ENCODE data around the gene AKR1C8. TPM values are rescaled to one million over a fixed set of nuclear protein-coding genes. Genes with fewer than 3 reads are reported as not detected.
"Not testable (repeated sequence)": the region's sequence is repeated elsewhere in the genome, so short reads cannot be mapped to it uniquely, and the experiment has no call there.

The AKR1C8 gene
- total RNA-seq, 4 donors from 2014 or later: not detected

DNA sequence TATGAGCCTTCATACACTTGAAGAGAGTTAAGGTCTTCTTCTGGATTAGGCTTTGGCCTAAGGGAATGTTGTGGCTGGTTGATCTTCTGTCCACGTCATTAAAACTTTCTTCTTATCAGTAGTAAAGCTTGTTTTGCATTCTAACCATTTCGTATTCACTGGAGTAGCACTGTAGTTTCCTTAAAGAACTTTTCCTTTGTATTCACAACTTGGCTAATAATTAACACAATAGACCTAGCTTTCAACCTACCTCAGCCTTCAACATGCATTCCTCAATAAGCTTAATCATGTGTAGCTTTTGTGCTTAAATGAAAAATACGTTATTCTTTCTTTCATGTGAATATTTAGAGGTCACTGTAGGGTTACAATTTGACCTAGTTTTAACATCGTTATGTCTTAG lies 42.8 kb downstream of the AKR1C8 start:
- Histone ChIP-seq H3K9me3 (peaks cover 0 to 15% (median under 1%) of the 10 kb centered on the region in 4 donors), H3K36me3 (no peaks in the 10 kb centered on the region), H3K27ac (no peak overlapping the region), H3K27me3 (no peaks in the 10 kb centered on the region), H3K4me3 (no peak overlapping the region), H3K4me1 (no peaks in the 10 kb centered on the region)
- no peak for TF ChIP-seq EP300 (IDR thresholded peaks at IDR 0.05)
- no peak for TF ChIP-seq POLR2A (IDR thresholded peaks at IDR 0.05)
- TF ChIP-seq, protein P1, sequence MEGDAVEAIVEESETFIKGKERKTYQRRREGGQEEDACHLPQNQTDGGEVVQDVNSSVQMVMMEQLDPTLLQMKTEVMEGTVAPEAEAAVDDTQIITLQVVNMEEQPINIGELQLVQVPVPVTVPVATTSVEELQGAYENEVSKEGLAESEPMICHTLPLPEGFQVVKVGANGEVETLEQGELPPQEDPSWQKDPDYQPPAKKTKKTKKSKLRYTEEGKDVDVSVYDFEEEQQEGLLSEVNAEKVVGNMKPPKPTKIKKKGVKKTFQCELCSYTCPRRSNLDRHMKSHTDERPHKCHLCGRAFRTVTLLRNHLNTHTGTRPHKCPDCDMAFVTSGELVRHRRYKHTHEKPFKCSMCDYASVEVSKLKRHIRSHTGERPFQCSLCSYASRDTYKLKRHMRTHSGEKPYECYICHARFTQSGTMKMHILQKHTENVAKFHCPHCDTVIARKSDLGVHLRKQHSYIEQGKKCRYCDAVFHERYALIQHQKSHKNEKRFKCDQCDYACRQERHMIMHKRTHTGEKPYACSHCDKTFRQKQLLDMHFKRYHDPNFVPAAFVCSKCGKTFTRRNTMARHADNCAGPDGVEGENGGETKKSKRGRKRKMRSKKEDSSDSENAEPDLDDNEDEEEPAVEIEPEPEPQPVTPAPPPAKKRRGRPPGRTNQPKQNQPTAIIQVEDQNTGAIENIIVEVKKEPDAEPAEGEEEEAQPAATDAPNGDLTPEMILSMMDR (IDR thresholded peaks at IDR 0.05): no peak
- DNase-seq (ENCODE audit: low spot score in 2 of 2): no peak
- WGBS, 2 donors: 74 to 76% methylated on average over 4 of the region's 4 CpGs

DNA sequence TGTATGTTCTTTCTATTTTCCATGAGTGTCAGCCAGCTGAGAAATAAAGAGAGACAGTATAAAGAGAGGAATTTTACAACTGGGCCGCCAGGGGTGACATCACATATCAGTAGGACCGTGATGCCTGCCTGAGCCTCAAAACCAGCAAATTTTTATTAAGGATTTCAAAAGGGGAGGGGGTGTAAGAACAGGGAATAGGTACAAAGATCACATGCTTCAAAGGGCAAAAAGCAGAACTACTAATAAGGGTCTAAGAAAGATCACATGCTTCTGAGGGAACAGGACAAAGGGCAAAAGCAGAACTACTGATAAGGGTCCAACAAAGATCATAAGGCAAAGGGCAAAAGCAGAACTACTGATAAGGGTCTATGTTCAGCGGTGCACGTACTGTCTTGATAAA lies 47.3 kb downstream of the AKR1C8 start:
- H3K36me3 ChIP-seq; H3K4me3 ChIP-seq; H3K27ac ChIP-seq; H3K27me3 ChIP-seq; H3K4me1 ChIP-seq; DNase-seq (ENCODE audit: low spot score in 2 of 2): not testable (repeated sequence)
- WGBS, 2 donors: 37 to 40% methylated on average over 4 of the region's 4 CpGs
- peaks cover 0 to 33% (median 7%) of the 10 kb centered on the region in 4 donors for H3K9me3 ChIP-seq

DNA sequence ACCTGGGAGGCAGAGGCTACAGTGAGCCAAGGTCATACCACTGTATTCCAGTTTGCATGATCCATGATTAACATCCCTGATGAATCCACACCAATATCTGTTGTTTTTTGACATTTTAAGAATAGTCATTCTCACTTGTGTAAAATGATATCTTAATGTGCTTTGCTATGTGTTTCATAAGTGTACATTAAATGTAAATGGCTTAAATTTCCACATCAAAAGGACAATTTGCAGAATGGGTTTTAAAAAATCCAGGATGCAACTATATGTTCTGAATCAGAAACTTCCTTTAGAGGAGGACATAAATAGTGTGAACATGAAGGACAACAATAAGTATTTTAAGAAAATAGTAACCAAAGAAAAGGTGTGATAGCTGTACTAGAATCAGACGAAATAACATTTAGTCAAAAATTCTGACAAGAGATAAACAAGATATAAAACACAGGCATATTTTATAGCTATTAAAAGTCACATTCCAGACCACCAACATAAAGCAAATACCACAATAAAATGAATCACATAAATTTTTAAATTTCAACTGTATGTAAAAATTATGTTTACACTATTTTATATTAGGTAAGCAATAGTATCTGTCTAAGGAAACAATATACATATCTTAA lies 48.4 kb downstream of the AKR1C8 start:
- no peaks in the 10 kb centered on the region for H3K36me3 ChIP-seq
- H3K4me1 ChIP-seq: no peaks in the 10 kb centered on the region
- no peak overlapping the region for H3K27ac ChIP-seq
- H3K4me3 ChIP-seq: no peak overlapping the region
- H3K9me3 ChIP-seq: peaks cover 0 to 33% (median 7%) of the 10 kb centered on the region in 4 donors
- TF ChIP-seq, protein P1 (IDR thresholded peaks at IDR 0.05): no peak
- no peak for TF ChIP-seq EP300 (IDR thresholded peaks at IDR 0.05)
- TF ChIP-seq POLR2A (IDR thresholded peaks at IDR 0.05): no peak
- DNase-seq (ENCODE audit: low spot score in 2 of 2): no peak
- H3K27me3 ChIP-seq: no peaks in the 10 kb centered on the region
- WGBS, 2 donors: 91 to 93% methylated on average over 1 of the region's 1 CpG

DNA sequence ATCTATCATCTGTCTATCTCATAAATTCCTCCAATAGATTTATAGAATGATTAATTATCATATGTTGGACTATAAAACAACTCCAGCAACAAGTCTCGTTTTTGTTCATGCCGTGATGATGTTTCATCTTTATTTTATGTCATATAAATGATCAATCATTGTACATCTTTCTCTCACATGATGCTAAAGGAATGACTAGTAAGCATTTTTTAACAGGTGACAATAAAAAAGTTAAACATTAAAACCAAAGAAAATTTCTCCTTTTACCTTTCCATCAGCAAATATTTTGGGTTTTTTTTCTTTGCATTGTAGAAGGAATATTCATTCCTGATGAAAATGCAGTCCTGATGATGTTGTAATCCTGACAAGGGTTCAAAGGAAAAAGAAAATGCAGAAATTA lies 49.4 kb downstream of the AKR1C8 start:
- Histone ChIP-seq H3K36me3 (no peaks in the 10 kb centered on the region), H3K27me3 (no peaks in the 10 kb centered on the region), H3K9me3 (peaks cover 0 to 33% (median 7%) of the 10 kb centered on the region in 4 donors), H3K27ac (no peak overlapping the region), H3K4me3 (no peak overlapping the region), H3K4me1 (no peaks in the 10 kb centered on the region)
- 77 to 80% methylated on average over 2 of the region's 2 CpGs for WGBS, 2 donors
- TF ChIP-seq EP300 (IDR thresholded peaks at IDR 0.05) (no peak), POLR2A (IDR thresholded peaks at IDR 0.05) (no peak)
- TF ChIP-seq, protein P1 (IDR thresholded peaks at IDR 0.05): no peak
- DNase-seq (ENCODE audit: low spot score in 2 of 2): no peak

DNA sequence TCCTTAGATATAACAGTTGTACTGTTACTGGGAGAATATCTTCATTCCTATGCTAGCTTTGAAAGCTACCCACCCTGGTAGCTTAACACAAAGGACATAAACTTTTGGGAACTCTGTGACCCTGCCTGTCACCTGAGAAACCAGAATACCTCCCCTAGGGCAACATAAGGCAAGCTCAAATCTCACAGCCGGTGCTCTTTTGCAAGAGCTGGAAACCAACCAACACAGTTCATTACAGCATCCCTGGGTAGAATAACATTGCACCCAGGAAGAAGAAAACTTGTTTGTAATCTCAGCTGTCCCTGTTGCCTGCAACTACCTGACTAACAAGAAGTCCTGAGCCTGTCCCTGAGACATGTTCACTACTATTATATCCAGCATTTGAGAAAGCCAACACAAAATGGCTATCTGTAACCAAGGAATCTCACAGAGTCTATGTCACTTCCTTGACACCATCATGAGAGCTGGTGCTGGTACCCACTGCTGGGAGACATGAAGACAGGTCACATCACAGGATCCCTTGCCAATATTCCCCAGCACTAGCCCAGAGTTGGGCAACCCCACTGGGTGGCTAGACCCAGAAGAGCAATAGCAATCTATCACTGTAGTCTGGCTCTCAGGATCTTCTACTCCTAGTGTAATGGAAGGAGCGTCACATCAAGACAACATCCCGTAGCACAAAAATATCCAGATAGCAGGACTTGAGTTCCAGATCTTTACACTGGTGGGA lies 59.5 kb downstream of the AKR1C8 start:
- peaks cover 0 to 15% (median 2%) of the 10 kb centered on the region in 4 donors for H3K9me3 ChIP-seq
- H3K36me3 ChIP-seq: no peaks in the 10 kb centered on the region
- H3K27me3 ChIP-seq: no peaks in the 10 kb centered on the region
- H3K27ac ChIP-seq: no peak overlapping the region
- no peak for DNase-seq (ENCODE audit: low spot score in 2 of 2)
- H3K4me1 ChIP-seq: no peaks in the 10 kb centered on the region
- no peak for TF ChIP-seq POLR2A (IDR thresholded peaks at IDR 0.05)
- TF ChIP-seq, protein P1 (IDR thresholded peaks at IDR 0.05): no peak
- TF ChIP-seq EP300 (IDR thresholded peaks at IDR 0.05): no peak
- no peak overlapping the region for H3K4me3 ChIP-seq
- 85 to 93% methylated on average over 3 of the region's 3 CpGs for WGBS, 2 donors

Data from tibial nerve (tissue), 4 donors.